K562 (cell line): ENCODE results near the gene RTL5. TPM values are rescaled to one million over a fixed set of nuclear protein-coding genes. Genes with fewer than 3 reads are reported as not detected.
A peak's percentile ranks its signal among the peaks of the same experiment; 100 is the strongest.

Source experiments
- ATAC-seq: fragments of 200-7000 bp; cut with Tn5 transposase; 3 replicates; pipeline ENCODE4 v1.9.1; 2020; ENCODE audit warnings: moderate library complexity
- BruUV-seq: library from RNA; stranded (reverse); fragments of 400-500 nt; replicated peaks from 2 replicates; lab custom pipeline; 2021; lab: Mats Ljungman, UMichigan
- CTCF ChIA-PET: fragments of 300-600 bp; formaldehyde crosslinking; extraction: SDS; loops from one replicate; lab custom pipeline; 2021; ENCODE audit warnings: low intra/inter-chr PET ratio; lab: Yijun Ruan, JAX
- POLR2A ChIA-PET: fragments of 300-600, 350-650 bp; sonication (Branson Sonifier 250); formaldehyde crosslinking; extraction: SDS; loops from one replicate; lab custom pipeline; 2021; ENCODE audit warnings: antibody characterized with exemption, inconsistent platforms; lab: Yijun Ruan, JAX
- DNase-seq, 4 experiments: peaks; one replicate each; pipeline versions ENCODE4 v3.0.0 to v3.0.0-alpha.2; 2011 to 2018; ENCODE audit warnings: low spot score in 3 of 4, mixed read lengths in 3 of 4; ENCODE audit errors: extremely low read depth in 1 of 4
- FAIRE-seq: peaks from 2 replicates; lab custom pipeline; 2011; peaks lifted over from hg19 to GRCh38; lab: Jason Lieb, UNC
- H2AFZ ChIP-seq: 2 replicates; pipeline ENCODE4 v1.6.0; 2011; ENCODE audit warnings: low read depth, low read length, control low read depth, inconsistent platforms
- H3K27ac ChIP-seq: fragments of 200-600 bp; 3 replicates; pipeline ENCODE4 v1.8.0; 2011; ENCODE audit warnings: low read depth, mild to moderate bottlenecking, control low read depth, inconsistent platforms, low read length, moderate library complexity, mixed read lengths; ENCODE audit errors: extremely low read depth
- H3K27me3 ChIP-seq, 2 experiments: fragments of 300-600 bp in 1 of 2; 2 replicates in 1 of 2; 3 replicates in 1 of 2; pipeline versions ENCODE4 v1.6.0 to v1.8.0; 2011; ENCODE audit warnings: inconsistent platforms in 2 of 2, low read length in 2 of 2, mild to moderate bottlenecking in 1 of 2, mixed read lengths in 1 of 2, moderate library complexity in 1 of 2; ENCODE audit not compliant: control insufficient read depth in 2 of 2, insufficient read depth in 2 of 2
- H3K36me3 ChIP-seq: fragments of 300-600 bp; 3 replicates; pipeline ENCODE4 v1.8.0; 2011; ENCODE audit warnings: mild to moderate bottlenecking, low read length, inconsistent platforms; ENCODE audit not compliant: control insufficient read depth, insufficient read depth
- H3K4me1 ChIP-seq, 2 experiments: fragments of 200-600 bp in 1 of 2; replicated peaks in 1 of 2; 2 replicates in 1 of 2; 3 replicates in 1 of 2; pipeline versions ENCODE4 v1.5.1 to v1.8.0; 2011; ENCODE audit warnings: inconsistent platforms in 2 of 2, low read length in 2 of 2, mild to moderate bottlenecking in 1 of 2, mixed read lengths in 1 of 2, moderate library complexity in 1 of 2; ENCODE audit not compliant: control insufficient read depth in 2 of 2, insufficient read depth in 2 of 2
- H3K4me2 ChIP-seq: 2 replicates; pipeline ENCODE4 v1.6.1; 2011; ENCODE audit warnings: low read length, control low read depth, inconsistent platforms, mixed read lengths; ENCODE audit not compliant: insufficient read depth
- H3K4me3 ChIP-seq: fragments of 200-600 bp; sonication (generic), shearing (Covaris generic); 2 replicates; pipeline ENCODE4 v1.5.1; 2016; ENCODE audit warnings: control low read depth, inconsistent platforms
- H3K79me2 ChIP-seq: fragments of 200-600 bp; 3 replicates; pipeline ENCODE4 v1.8.0; 2011; ENCODE audit warnings: low read length, inconsistent platforms; ENCODE audit not compliant: control insufficient read depth, insufficient read depth
- H3K9ac ChIP-seq, 2 experiments: 2 replicates each; pipeline versions ENCODE4 v1.6.0 to v1.6.1; 2011; ENCODE audit warnings: low read depth in 2 of 2, low read length in 2 of 2, control low read depth in 1 of 2, inconsistent platforms in 1 of 2, mild to moderate bottlenecking in 1 of 2, mixed read lengths in 1 of 2; ENCODE audit not compliant: insufficient read depth in 1 of 2
- H3K9me1 ChIP-seq: one replicate; pipeline ENCODE4 v1.6.0; 2011; ENCODE audit warnings: inconsistent platforms, mild to moderate bottlenecking, low read length, moderate library complexity; ENCODE audit not compliant: control insufficient read depth, insufficient read depth
- H3K9me3 ChIP-seq: replicated peaks from 2 replicates; pipeline ENCODE4 v1.5.1; 2011; ENCODE audit warnings: low read depth, low read length, inconsistent platforms; ENCODE audit not compliant: control insufficient read depth, insufficient read depth
- H4K20me1 ChIP-seq: replicated peaks from 2 replicates; pipeline ENCODE4 v1.6.1; 2011; ENCODE audit warnings: low read length, inconsistent platforms, mixed read lengths; ENCODE audit not compliant: control insufficient read depth, insufficient read depth
- BDP1 ChIP-seq: IDR thresholded peaks from 3 replicates; pipeline ENCODE4 v1.6.1; 2011; ENCODE audit not compliant: insufficient read length, insufficient read depth
- BRD9 ChIP-seq: fragments of 450-650 bp; IDR thresholded peaks from 2 replicates; pipeline ENCODE4 v1.6.1; 2018; ENCODE audit warnings: low read depth; ENCODE audit not compliant: partially characterized antibody
- DLX4 ChIP-seq: fragments of 250-450 bp; sonication (Bioruptor Pico); IDR thresholded peaks from 2 replicates; pipeline ENCODE4 v1.6.1; 2021; ENCODE audit warnings: mild to moderate bottlenecking
- GTF3C2 ChIP-seq: IDR thresholded peaks from 3 replicates; pipeline ENCODE4 v1.6.1; 2011; ENCODE audit warnings: borderline replicate concordance, mild to moderate bottlenecking, moderate library complexity; ENCODE audit not compliant: insufficient read length; ENCODE audit errors: extremely low read depth
- KDM2B ChIP-seq: fragments of 250-450 bp; sonication (Bioruptor Pico); IDR thresholded peaks from 2 replicates; pipeline ENCODE4 v1.8.0; 2021; ENCODE audit warnings: mild to moderate bottlenecking, moderate library complexity
- RFX1 ChIP-seq: fragments of 450-650 bp; IDR thresholded peaks from 2 replicates; pipeline ENCODE4 v1.6.1; 2016; ENCODE audit warnings: mild to moderate bottlenecking, moderate library complexity
- TRIM25 ChIP-seq: fragments of 450-650 bp; IDR thresholded peaks from 2 replicates; pipeline ENCODE4 v1.7.0; 2016; ENCODE audit warnings: borderline replicate concordance
- ZBTB49 ChIP-seq: sonication (generic); formaldehyde crosslinking; IDR thresholded peaks from 2 replicates; pipeline ENCODE4 v1.8.0; 2022; ENCODE audit warnings: missing genetic modification reagents, mild to moderate bottlenecking, borderline replicate concordance
- WGBS: fragments of 100-300 bp; shearing (Covaris generic); methylation state at CpG from one replicate; pipeline ENCODE4 v1.1.6; 2016; ENCODE audit warnings: low coverage, mixed read lengths; ENCODE audit not compliant: insufficient coverage; ENCODE audit errors: missing lambda C conversion rate; 5-methylcytosine and 5-hydroxymethylcytosine counted together
- in situ Hi-C: fragments of 300-500 bp; cut with MboI; formaldehyde crosslinking; loops from 4 replicates; pipeline ENCODE4 v1.15.0; 2018; ENCODE audit warnings: inconsistent platforms, mixed read lengths
- intact Hi-C: fragments of 100-400 bp; cut with micrococcal nuclease; formaldehyde crosslinking; loops from 2 replicates; pipeline ENCODE4 v1.14.2; 2022
- polyA plus RNA-seq, 8 experiments: library from polyadenylated mRNA; depleted of rRNA in 4 of 8; stranded (reverse) in 5 of 8; unstranded in 3 of 8; fragments of >200 nt; fragmentation: Nextera tagmentation in 2 of 8; fragmentation: Illumina TruSeq in 1 of 8; extraction: Ambion mirVana in 2 of 8; extraction: Trizol in 1 of 8; gene quantifications; 2 replicates each; pipeline versions ENCODE4 v1.2.1 to v1.2.3, GENCODE V29; 2011 to 2014; ENCODE audit warnings: inconsistent platforms in 1 of 8, missing spikeins in 1 of 8
- total RNA-seq, 7 experiments: library from RNA; depleted of rRNA in 6 of 7; stranded (reverse); fragments of >200 nt in 6 of 7; fragmentation: Illumina TruSeq in 2 of 7; extraction: Trizol in 2 of 7; gene quantifications; 2 replicates each; pipeline versions ENCODE4 v1.2.1 to v1.2.3, GENCODE V29; 2011 to 2021; ENCODE audit warnings: low replicate concordance in 1 of 7

RTL5 gene
- total and polyA plus RNA-seq, 9 of the 15 experiments (the other 6 are each of a cell fraction or from before 2014, with no cell fraction given), result 0.03 TPM; not detected in 8

- Histone ChIP-seq H3K4me1 (no peaks in the 10 kb centered on the region), H3K27ac (no peak overlapping the region), H3K4me2 (no peak overlapping the region), H3K9me3 (no peaks in the 10 kb centered on the region), H2AFZ (no peak overlapping the region), H3K79me2 (no peaks in the 10 kb centered on the region), H3K27me3 (peaks cover 6 to 50% of the 10 kb centered on the region in 2 experiments; a peak in 3 of 5 replicates), H3K36me3 (no peaks in the 10 kb centered on the region), H3K9ac (no peak overlapping the region), H3K4me3 (no peak overlapping the region), H4K20me1 (no peaks in the 10 kb centered on the region), H3K9me1 (no peaks in the 10 kb centered on the region)
- no TSS peak for BruUV-seq
- POLR2A ChIA-PET, result no interaction called here
- CTCF ChIA-PET, result no interaction called here
- intact Hi-C loops, result no loop called here
- ATAC-seq, result no peak
- 0% methylated on average over 7 of the region's 8 CpGs for WGBS
- DNase-seq, result no peak
- in situ Hi-C loops, result no loop called here
- no peak for TF ChIP-seq DLX4 (CRISPR knock-in tag)
- TF ChIP-seq RFX1, result peak; percentile 39; the same call in 1 of the 2 replicates
- TF ChIP-seq BRD9, result no peak
- TF ChIP-seq KDM2B, result no peak
- TF ChIP-seq TRIM25, result no peak
- no peak for TF ChIP-seq GTF3C2
- no peak for TF ChIP-seq BDP1
- no peak for TF ChIP-seq ZBTB49
- no peak for FAIRE-seq
Measured at GRCh38 chrX:72142094-72142793, 10.5 kb upstream of the RTL5 start.
